ENCODE measurements around the gene C1orf226.

DNA sequence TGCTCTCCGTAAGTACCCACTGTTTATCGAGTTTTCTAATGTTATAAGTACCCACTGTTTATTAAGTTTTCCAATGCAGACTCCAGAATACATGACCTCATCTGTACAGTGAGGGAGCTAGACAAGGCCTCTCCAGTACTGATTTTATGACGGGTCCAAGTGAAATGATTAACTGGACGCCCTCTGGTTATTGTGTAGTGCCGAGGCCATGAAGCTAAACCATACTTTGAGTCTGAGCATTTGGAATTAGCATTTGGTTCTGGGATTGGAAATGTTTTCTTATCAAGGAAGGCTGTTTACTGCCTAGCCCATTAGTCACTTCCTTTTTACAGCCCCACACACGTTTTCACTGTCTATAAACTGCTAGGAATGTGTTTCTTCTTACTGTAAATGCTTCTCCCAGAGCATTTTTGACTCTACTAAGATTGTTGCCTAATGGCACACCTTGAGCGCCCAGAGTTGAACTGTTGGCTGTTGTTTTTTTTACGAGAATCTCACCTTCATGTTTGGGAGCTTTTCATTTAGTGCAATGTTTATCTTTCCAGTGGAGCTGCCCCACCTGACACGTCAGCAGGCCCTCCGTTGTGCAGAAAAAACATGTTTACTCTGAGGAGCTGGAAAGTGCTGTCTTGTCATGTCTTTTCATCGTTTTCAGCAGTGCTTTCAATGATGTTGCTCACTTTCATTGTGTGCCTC is 31.7 kb upstream of the C1orf226 start:
- TF ChIP-seq CTCF (IDR thresholded peaks at IDR 0.05; ENCODE audit: low read depth, low read length) (no peak), POLR2A (IDR thresholded peaks at IDR 0.05; ENCODE audit: extremely low read depth, insufficient read length) (no peak), MYC (IDR thresholded peaks at IDR 0.05; ENCODE audit: low read depth, low read length) (no peak)
